Measurements from ENCODE around the gene C9.
A peak's percentile ranks its signal among the peaks of the same experiment; 100 is the strongest.
"Not testable (repeated sequence)": the region's sequence is repeated elsewhere in the genome, so short reads cannot be mapped to it uniquely, and the experiment has no call there.

The C9 gene

GRCh38 chr5:39257554-39257953 lies 106.7 kb downstream of the C9 start:
- no peak for DNase-seq (ENCODE audit: low read depth)

GRCh38 chr5:39256477-39257235 lies 107.6 kb downstream of the C9 start:
- DNase-seq (ENCODE audit: low read depth) = peak; percentile 92

GRCh38 chr5:39255406-39255805 lies 108.9 kb downstream of the C9 start:
- no peak for DNase-seq (ENCODE audit: low read depth)

- DNase-seq (ENCODE audit: low read depth) = no peak
Measured at GRCh38 chr5:39254671-39255070, 109.6 kb downstream of the C9 start.

- DNase-seq (ENCODE audit: low read depth) = peak; percentile 74
Measured at GRCh38 chr5:39253196-39253595, 111.1 kb downstream of the C9 start.

- no peak for DNase-seq (ENCODE audit: low read depth)
Measured at GRCh38 chr5:39249564-39250274, 114.6 kb downstream of the C9 start.

GRCh38 chr5:39249069-39249468 lies 115.2 kb downstream of the C9 start:
- DNase-seq (ENCODE audit: low read depth) = no peak

GRCh38 chr5:39240750-39241149 lies 123.5 kb downstream of the C9 start:
- DNase-seq (ENCODE audit: low read depth) = no peak

- DNase-seq (ENCODE audit: low read depth) = no peak
Measured at GRCh38 chr5:39238366-39239105, 125.8 kb downstream of the C9 start.

GRCh38 chr5:39236718-39237117 lies 127.6 kb downstream of the C9 start:
- no peak for DNase-seq (ENCODE audit: low read depth)

GRCh38 chr5:39235648-39236047 lies 128.6 kb downstream of the C9 start:
- DNase-seq (ENCODE audit: low read depth) = no peak

- DNase-seq (ENCODE audit: low read depth) = not testable (repeated sequence)
Measured at GRCh38 chr5:39234494-39234893, 129.8 kb downstream of the C9 start.
